GM12801 (cell line): Measurements from ENCODE around the gene TCF3.

Experiments
- TF ChIP-seq, protein P1 (sequence below): IDR thresholded peaks from one replicate; pipeline ENCODE4 v1.5.1; 2011; ENCODE audit warnings: control low read depth; ENCODE audit not compliant: insufficient read length; ENCODE audit errors: extremely low read depth

Gene TCF3

DNA sequence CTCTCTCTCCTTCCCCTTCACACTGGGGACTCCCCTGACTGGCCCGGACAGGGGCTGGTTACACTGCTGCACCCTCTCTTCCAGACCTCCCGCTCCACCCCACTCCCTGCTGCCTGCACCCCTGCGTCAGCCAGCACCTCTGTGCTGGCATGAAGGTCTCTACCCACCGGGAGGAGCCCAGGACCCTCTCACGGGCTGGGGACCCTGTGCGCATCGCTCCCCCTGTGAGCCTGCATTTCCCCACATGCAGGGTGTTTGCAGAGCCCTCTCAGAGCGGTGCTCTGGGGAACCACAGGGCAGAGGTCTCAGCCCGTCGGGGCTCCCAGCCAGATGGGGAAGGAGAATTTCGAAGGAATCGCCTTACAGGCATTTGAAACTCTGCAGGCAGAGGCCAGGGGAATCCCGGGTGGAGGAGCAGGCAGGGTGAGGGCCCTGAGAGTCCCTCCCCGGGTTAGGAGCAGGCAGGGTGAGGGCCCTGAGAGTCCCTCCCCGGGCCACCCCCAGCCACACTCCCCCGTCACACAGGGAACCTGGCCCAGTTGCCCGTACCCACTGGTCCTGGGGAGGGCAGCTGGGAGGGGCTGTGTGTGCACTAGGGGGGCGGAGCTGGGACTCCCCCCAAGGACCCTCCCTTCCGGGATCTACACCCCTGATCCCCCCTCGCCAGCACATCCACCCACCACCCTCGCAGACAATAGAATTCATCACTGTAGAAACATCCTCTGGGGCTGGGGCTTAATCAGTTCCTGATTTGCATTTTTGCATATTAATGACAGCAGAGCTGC lies 16.3 kb upstream of the TCF3 start:
- TF ChIP-seq, protein P1, sequence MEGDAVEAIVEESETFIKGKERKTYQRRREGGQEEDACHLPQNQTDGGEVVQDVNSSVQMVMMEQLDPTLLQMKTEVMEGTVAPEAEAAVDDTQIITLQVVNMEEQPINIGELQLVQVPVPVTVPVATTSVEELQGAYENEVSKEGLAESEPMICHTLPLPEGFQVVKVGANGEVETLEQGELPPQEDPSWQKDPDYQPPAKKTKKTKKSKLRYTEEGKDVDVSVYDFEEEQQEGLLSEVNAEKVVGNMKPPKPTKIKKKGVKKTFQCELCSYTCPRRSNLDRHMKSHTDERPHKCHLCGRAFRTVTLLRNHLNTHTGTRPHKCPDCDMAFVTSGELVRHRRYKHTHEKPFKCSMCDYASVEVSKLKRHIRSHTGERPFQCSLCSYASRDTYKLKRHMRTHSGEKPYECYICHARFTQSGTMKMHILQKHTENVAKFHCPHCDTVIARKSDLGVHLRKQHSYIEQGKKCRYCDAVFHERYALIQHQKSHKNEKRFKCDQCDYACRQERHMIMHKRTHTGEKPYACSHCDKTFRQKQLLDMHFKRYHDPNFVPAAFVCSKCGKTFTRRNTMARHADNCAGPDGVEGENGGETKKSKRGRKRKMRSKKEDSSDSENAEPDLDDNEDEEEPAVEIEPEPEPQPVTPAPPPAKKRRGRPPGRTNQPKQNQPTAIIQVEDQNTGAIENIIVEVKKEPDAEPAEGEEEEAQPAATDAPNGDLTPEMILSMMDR, result no peak

DNA sequence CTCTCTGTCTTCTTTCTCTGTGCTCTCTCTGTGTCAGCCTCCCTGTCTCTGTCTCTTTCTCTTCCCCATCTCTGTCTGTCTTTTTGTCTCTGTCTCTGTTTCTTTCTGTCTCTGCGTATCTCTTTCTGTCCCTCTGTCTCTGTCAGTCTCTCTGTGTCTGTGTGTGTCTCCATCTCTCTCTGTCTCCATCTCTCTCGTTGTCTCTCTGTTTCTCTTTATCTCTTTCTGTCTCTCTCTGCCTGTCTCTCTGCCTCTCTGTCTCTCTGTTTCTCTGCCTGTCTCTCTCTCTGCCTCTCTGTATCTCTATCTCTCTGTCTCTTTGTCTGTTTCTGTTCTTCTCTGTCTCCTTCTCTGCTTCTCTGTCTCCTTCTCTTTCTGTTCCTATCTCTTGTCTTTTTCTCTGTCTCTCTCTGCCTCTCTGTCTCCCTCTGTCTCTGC lies 15.7 kb upstream of the TCF3 start:
- TF ChIP-seq, protein P1, result no peak

DNA sequence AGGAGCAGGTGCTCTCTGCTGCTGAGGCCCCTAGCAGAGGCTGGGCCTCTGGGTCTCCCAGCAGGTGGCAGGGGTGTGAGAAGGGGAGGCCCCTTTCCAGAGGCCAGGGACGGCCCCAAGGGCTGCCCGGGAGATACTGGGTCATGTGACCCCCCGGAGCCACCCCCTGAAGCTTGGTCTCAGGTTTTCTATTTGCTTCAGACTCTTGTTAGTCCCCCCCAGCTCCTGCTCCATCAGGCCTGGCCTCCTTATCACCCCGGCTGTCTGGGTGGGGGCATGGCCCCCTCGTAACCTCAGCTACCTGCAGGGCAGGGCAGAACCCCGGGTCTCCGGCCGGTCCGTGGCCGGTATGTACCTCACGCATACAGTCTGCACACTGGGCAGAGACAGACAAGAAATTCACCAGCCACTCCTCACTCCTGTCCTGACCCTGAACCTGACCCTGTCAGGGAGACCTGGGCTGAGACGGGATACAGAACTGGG lies 13.2 kb upstream of the TCF3 start:
- TF ChIP-seq, protein P1, result no peak

DNA sequence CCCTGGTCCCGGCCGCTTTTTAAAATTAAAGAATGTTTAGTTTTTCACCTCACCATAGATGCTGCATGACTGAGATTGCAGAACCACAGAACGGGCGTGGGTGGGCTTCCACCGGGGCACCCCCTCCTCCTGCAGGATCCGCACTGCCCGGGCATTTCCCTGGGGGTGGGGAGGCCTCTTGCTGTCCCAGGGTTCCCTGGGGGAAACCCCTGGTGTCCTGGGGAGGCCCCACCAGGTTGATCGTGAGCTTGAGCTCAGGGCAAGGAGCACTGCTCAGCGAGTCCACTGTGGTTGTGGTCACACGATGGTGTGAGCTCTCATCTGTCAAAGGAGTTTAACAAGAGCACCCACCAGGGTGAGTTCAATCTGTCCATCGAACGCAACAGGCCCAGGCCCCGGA lies 11.4 kb upstream of the TCF3 start:
- TF ChIP-seq, protein P1, result no peak

DNA sequence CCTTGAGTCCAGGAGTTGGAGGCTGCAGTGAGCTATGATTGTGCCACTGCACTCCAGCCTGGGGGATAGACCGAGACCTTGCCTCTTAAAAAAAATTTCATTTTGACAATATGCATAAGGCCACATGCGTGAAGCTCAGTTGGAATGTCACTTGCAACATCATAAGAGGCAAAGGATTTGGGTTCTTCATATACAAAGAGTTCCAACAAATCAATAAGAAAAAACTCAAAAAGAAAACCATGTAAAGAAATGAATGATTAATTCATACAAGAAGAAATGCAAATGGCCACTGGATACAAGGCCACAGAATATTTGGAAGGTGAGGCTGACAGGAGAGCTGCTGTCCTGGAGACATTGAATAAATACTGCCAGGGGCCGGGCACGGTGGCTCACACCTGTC lies 9.6 kb upstream of the TCF3 start:
- TF ChIP-seq, protein P1, result no peak

DNA sequence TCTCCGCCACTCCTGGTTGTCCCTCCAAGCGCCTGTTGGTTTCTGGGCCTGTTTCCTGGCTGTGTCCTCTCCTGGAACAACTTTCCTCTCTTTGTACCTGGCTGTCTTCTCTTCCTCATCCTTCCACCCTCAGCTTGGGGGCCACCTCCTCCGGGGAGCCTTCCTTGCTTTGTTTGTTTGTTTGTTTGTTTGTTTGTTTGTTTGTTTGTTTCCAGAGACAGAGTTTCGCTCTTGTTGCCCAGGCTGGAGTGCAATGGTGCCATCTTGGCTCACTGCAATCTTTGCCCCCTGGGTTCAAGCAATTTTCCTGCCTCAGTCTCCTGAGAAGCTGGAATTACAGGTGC lies 6.6 kb upstream of the TCF3 start:
- TF ChIP-seq, protein P1, result no peak

DNA sequence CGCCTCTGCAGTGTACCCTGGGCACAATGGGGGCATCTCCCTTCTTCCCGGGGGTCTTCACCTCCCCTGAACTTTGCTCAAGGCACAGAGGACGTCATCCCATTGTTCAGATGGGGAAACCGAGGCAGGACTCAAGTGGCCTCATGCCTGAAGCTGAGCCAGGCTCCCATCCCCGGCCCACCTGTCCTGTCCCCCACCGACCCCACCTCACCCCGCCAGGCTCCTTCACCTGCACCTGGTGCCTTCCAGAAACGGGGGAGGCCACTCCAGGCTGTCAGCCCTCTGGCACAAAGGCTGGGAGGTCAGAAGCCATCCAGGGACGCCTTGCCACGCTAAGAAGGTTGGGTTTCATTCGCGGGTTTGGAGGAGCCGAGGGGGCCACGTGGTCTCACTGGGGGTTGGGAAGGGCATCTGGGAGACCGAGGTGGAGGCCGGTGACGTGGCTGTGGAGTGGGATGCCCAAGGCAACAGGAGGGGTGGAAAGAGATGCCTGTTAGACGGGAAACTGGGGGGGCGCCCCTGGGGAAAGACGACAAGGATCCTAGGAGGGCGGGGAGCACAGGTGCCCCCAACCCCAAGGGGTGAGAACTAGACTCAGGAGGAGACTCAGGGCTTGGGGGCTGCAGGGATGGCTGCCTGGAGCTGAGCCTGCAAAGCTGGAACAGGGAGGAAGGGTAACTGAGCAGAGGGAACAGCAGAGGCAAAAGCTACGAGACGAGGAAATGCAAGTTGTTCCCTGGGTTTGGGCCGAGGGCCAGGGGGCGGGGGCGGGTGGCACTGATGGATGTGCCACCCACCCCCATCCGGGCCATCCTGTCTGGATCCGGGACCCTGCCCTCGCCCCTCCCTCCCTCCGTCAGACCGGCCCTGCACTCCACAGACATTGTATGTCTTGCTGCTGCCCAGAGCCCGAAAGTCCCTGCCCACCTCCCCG lies 6.0 kb upstream of the TCF3 start:
- TF ChIP-seq, protein P1, result no peak
